Ramos (cell line): ENCODE measurements around the gene BUB1B.
"Not testable (repeated sequence)": the region's sequence is repeated elsewhere in the genome, so short reads cannot be mapped to it uniquely, and the experiment has no call there.

Experiments
- in situ Hi-C: fragments of 300-500 bp; cut with MboI; formaldehyde crosslinking; loops from one replicate; pipeline ENCODE4 v1.14.3; 2022; ENCODE audit warnings: low sequenced_read_pairs; ENCODE audit not compliant: unreplicated experiment

BUB1B gene

GRCh38 chr15:40160689-40161688 is at the start of gene BUB1B:
Gene BUB1B, plus strand, starts transcription at chr15:40161069. Its CDS starts 152 bp downstream, at chr15:40161221.
- in situ Hi-C loops = no loop called here

- in situ Hi-C loops = no loop called here
Measured at GRCh38 chr15:40111888-40112287, 49.0 kb upstream of the BUB1B start.

- in situ Hi-C loops = no loop called here
Measured at GRCh38 chr15:40112789-40113188, 48.1 kb upstream of the BUB1B start.

GRCh38 chr15:40114218-40114617 is 46.7 kb upstream of the BUB1B start:
- in situ Hi-C loops = no loop called here

GRCh38 chr15:40115106-40115505 is 45.8 kb upstream of the BUB1B start:
- in situ Hi-C loops = not testable (repeated sequence)

- in situ Hi-C loops = no loop called here
Measured at GRCh38 chr15:40115670-40116093, 45.2 kb upstream of the BUB1B start.

GRCh38 chr15:40118473-40118872 is 42.4 kb upstream of the BUB1B start:
- in situ Hi-C loops = no loop called here

- in situ Hi-C loops = no loop called here
Measured at GRCh38 chr15:40121911-40122638, 38.8 kb upstream of the BUB1B start.

- in situ Hi-C loops = not testable (repeated sequence)
Measured at GRCh38 chr15:40122989-40123388, 37.9 kb upstream of the BUB1B start.

GRCh38 chr15:40123863-40124262 is 37.0 kb upstream of the BUB1B start:
- in situ Hi-C loops = not testable (repeated sequence)

- in situ Hi-C loops = not testable (repeated sequence)
Measured at GRCh38 chr15:40124333-40124732, 36.5 kb upstream of the BUB1B start.

GRCh38 chr15:40124807-40125285 is 36.0 kb upstream of the BUB1B start:
- in situ Hi-C loops = not testable (repeated sequence)

GRCh38 chr15:40125950-40126349 is 34.9 kb upstream of the BUB1B start:
- in situ Hi-C loops = no loop called here

- in situ Hi-C loops = no loop called here
Measured at GRCh38 chr15:40128766-40129660, 31.9 kb upstream of the BUB1B start.

- in situ Hi-C loops = no loop called here
Measured at GRCh38 chr15:40130118-40130517, 30.8 kb upstream of the BUB1B start.

- in situ Hi-C loops = no loop called here
Measured at GRCh38 chr15:40130799-40131502, 29.9 kb upstream of the BUB1B start.

- in situ Hi-C loops = no loop called here
Measured at GRCh38 chr15:40133544-40133943, 27.3 kb upstream of the BUB1B start.

- in situ Hi-C loops = no loop called here
Measured at GRCh38 chr15:40134885-40135284, 26.0 kb upstream of the BUB1B start.

- in situ Hi-C loops = not testable (repeated sequence)
Measured at GRCh38 chr15:40135846-40136450, 24.9 kb upstream of the BUB1B start.
